Lower lobe of right lung (tissue), 2 donors: Measurements from ENCODE around the gene ALDH2. TPM values are rescaled to one million over a fixed set of nuclear protein-coding genes. Genes with fewer than 3 reads are reported as not detected.

Experiments
- ATAC-seq, 2 donors: fragments of 200-7000 bp; cut with Tn5 transposase; one replicate each; pipeline ENCODE4 v1.9.1; 2020 to 2022; ENCODE audit warnings: mild to moderate bottlenecking in 2 of 2, moderate library complexity in 2 of 2
- DNase-seq: peaks from one replicate; pipeline ENCODE4 v3.0.0-alpha.2; 2020
- H3K27ac ChIP-seq: fragments of 200-600 bp; one replicate; pipeline ENCODE4 v1.8.0; 2022
- H3K27me3 ChIP-seq: fragments of 200-600 bp; one replicate; pipeline ENCODE4 v1.8.0; 2022; ENCODE audit warnings: low read depth
- H3K36me3 ChIP-seq: fragments of 200-600 bp; one replicate; pipeline ENCODE4 v1.8.0; 2022; ENCODE audit warnings: mild to moderate bottlenecking
- H3K4me1 ChIP-seq: fragments of 200-600 bp; one replicate; pipeline ENCODE4 v1.8.0; 2022
- H3K4me3 ChIP-seq: fragments of 200-600 bp; one replicate; pipeline ENCODE4 v1.8.0; 2022; ENCODE audit warnings: mild to moderate bottlenecking
- H3K9me3 ChIP-seq: fragments of 200-600 bp; one replicate; pipeline ENCODE4 v1.8.0; 2022
- CTCF ChIP-seq: fragments of 200-600 bp; IDR thresholded peaks from one replicate; pipeline ENCODE4 v1.8.0; 2022; ENCODE audit warnings: antibody characterized with exemption, mild to moderate bottlenecking
- intact Hi-C: fragments of 100-400 bp; cut with DNase I; formaldehyde crosslinking; loops from one replicate; pipeline ENCODE4 v1.11.0; 2022
- total RNA-seq: library from RNA; stranded (reverse); fragmentation: NEBNext Ultra II Directional; extraction: Animal tissue kit (Norgen Biotek cat#: 25700); gene quantifications from one replicate; pipeline ENCODE4 v1.2.1, GENCODE V29; 2021
- donor health status: DM: no; HTN: yes; CAD: no; lungs with severe emphysema.

The ALDH2 gene
- total RNA-seq, 1 donor from 2014 or later = 499 TPM

GRCh38 chr12:111792155-111792855 is 25.6 kb downstream of the ALDH2 start:
- no peaks in the 10 kb centered on the region for H3K27me3 ChIP-seq
- DNase-seq (no peak), ATAC-seq (peak; percentile 36 to 52)
- TF ChIP-seq CTCF = no peak
- H3K27ac ChIP-seq = no peak overlapping the region
- intact Hi-C loops = no loop called here
- H3K36me3 ChIP-seq = peaks cover 97% of the 10 kb centered on the region
- H3K4me3 ChIP-seq = no peak overlapping the region
- peaks cover 13% of the 10 kb centered on the region for H3K4me1 ChIP-seq
- no peaks in the 10 kb centered on the region for H3K9me3 ChIP-seq

GRCh38 chr12:111792856-111793235 is 26.1 kb downstream of the ALDH2 start:
- no peaks in the 10 kb centered on the region for H3K27me3 ChIP-seq
- intact Hi-C loops = no loop called here
- no peaks in the 10 kb centered on the region for H3K9me3 ChIP-seq
- ATAC-seq (no peak), DNase-seq (no peak)
- H3K4me3 ChIP-seq = no peak overlapping the region
- peaks cover 97% of the 10 kb centered on the region for H3K36me3 ChIP-seq
- peaks cover 8% of the 10 kb centered on the region for H3K4me1 ChIP-seq
- no peak for TF ChIP-seq CTCF
- H3K27ac ChIP-seq = peak overlapping the region; percentile 11

- no peak for TF ChIP-seq CTCF
- Histone ChIP-seq H3K36me3 (peaks cover 100% of the 10 kb centered on the region), H3K27ac (no peak overlapping the region), H3K9me3 (no peaks in the 10 kb centered on the region), H3K27me3 (no peaks in the 10 kb centered on the region), H3K4me3 (no peak overlapping the region), H3K4me1 (no peaks in the 10 kb centered on the region)
- intact Hi-C loops = no loop called here
- DNase-seq = peak; percentile 27
- ATAC-seq = no peak
These were observed 31.4 kb downstream of the ALDH2 start for GRCh38 chr12:111798182-111798581.

GRCh38 chr12:111799758-111800157 is 33.0 kb downstream of the ALDH2 start:
- H3K4me1 ChIP-seq = no peaks in the 10 kb centered on the region
- DNase-seq (peak; percentile 45), ATAC-seq (no peak)
- H3K4me3 ChIP-seq = no peak overlapping the region
- TF ChIP-seq CTCF = no peak
- no peaks in the 10 kb centered on the region for H3K27me3 ChIP-seq
- peaks cover 100% of the 10 kb centered on the region for H3K36me3 ChIP-seq
- no peak overlapping the region for H3K27ac ChIP-seq
- H3K9me3 ChIP-seq = no peaks in the 10 kb centered on the region
- intact Hi-C loops = no loop called here

- H3K4me1 ChIP-seq = no peaks in the 10 kb centered on the region
- no peak overlapping the region for H3K4me3 ChIP-seq
- DNase-seq (peak; percentile 4), ATAC-seq (no peak)
- H3K36me3 ChIP-seq = peaks cover 100% of the 10 kb centered on the region
- TF ChIP-seq CTCF = no peak
- H3K9me3 ChIP-seq = no peaks in the 10 kb centered on the region
- no peak overlapping the region for H3K27ac ChIP-seq
- intact Hi-C loops = no loop called here
- H3K27me3 ChIP-seq = no peaks in the 10 kb centered on the region
These were observed 36.4 kb downstream of the ALDH2 start for GRCh38 chr12:111803038-111803626.
